ENCODE measurements around the gene DHRS1. TPM values are rescaled to one million over a fixed set of nuclear protein-coding genes. Genes with fewer than 3 reads are reported as not detected.

The DHRS1 gene
- total and polyA plus RNA-seq, 9 of the 15 experiments (the other 6 are each of a cell fraction or from before 2014, with no cell fraction given) = 7.3 to 33.6 (median 13.3) TPM

DNA sequence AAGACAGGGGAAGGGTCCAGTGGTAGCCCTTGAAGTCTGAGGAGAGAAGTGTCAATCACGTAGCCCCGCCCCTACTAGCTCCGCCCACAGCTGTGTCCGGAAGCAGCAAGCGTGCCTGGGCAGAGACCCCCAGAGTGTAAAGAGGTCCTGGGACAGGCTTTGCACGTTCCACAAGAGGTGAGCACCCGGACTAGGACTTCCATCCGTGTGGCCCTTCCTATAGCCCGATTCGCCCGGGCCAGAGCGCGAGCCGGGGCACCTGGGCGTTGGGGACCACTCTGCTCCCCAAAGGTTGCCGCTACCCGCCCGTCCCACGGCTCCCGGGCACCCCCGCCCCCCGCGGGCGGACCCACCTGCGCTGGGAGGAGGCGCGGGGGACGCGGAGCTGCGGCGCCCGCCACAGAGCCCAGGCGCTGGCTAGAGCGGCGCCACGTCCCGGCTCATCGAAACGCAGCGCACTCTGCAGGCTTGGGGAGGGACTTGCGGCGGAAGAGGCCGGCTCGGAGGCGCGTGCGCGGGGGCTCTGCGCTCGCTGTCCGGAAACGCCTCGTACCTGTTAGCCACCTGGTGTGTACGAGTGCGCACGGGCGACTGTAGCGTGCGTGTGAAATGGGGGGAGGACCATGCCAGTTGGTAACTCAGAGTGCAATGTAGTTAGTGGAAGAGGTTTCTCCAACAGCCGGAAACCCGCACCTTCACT is 28.3 kb downstream of the DHRS1 start, which contains the start of gene RABGGTA (continued):
- TF ChIP-seq, protein P1, sequence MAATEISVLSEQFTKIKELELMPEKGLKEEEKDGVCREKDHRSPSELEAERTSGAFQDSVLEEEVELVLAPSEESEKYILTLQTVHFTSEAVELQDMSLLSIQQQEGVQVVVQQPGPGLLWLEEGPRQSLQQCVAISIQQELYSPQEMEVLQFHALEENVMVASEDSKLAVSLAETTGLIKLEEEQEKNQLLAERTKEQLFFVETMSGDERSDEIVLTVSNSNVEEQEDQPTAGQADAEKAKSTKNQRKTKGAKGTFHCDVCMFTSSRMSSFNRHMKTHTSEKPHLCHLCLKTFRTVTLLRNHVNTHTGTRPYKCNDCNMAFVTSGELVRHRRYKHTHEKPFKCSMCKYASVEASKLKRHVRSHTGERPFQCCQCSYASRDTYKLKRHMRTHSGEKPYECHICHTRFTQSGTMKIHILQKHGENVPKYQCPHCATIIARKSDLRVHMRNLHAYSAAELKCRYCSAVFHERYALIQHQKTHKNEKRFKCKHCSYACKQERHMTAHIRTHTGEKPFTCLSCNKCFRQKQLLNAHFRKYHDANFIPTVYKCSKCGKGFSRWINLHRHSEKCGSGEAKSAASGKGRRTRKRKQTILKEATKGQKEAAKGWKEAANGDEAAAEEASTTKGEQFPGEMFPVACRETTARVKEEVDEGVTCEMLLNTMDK (IDR thresholded peaks at IDR 0.05; ENCODE audit: borderline replicate concordance, insufficient read depth, low read depth, low read length, poor library complexity, severe bottlenecking) = peak; percentile 96
- TF ChIP-seq NR4A1 (CRISPR knock-in tag; IDR thresholded peaks at IDR 0.05) (no peak), NR4A1 (tag; IDR thresholded peaks at IDR 0.05) (no peak), ZNF436 (CRISPR knock-in tag; IDR thresholded peaks at IDR 0.05) (no peak), TOE1 (IDR thresholded peaks at IDR 0.05; ENCODE audit: borderline replicate concordance) (no peak; the same call in 1 of the 2 replicates), TOE1 (CRISPR knock-in tag; IDR thresholded peaks at IDR 0.05; ENCODE audit: borderline replicate concordance, low read depth) (no peak), TBL1XR1 (IDR thresholded peaks at IDR 0.05; ENCODE audit: low read length in 2 of 2) (peak in 1 of 2 experiments; percentile 77; a peak in 1 of 4 replicates), ZBTB7A (IDR thresholded peaks at IDR 0.05; ENCODE audit: borderline replicate concordance, control insufficient read depth, low read depth, low read length) (peak; percentile 90), CCAR2 (IDR thresholded peaks at IDR 0.05; ENCODE audit: low read depth, low read length) (no peak), EP300 (IDR thresholded peaks at IDR 0.05; ENCODE audit: low read length) (0 out of 2 replicates have a peak, but pooled peaks have one; percentile 16), ZBTB1 (CRISPR knock-in tag; IDR thresholded peaks at IDR 0.05; ENCODE audit: borderline replicate concordance, low read depth) (no peak), KLF6 (CRISPR knock-in tag; IDR thresholded peaks at IDR 0.05; ENCODE audit: borderline replicate concordance) (no peak), ILF3 (IDR thresholded peaks at IDR 0.05; ENCODE audit: borderline replicate concordance) (no peak; the same call in 1 of the 2 replicates), MYNN (IDR thresholded peaks at IDR 0.05) (no peak), MYNN (CRISPR knock-in tag; IDR thresholded peaks at IDR 0.05) (no peak)
- TF ChIP-seq, protein P2, sequence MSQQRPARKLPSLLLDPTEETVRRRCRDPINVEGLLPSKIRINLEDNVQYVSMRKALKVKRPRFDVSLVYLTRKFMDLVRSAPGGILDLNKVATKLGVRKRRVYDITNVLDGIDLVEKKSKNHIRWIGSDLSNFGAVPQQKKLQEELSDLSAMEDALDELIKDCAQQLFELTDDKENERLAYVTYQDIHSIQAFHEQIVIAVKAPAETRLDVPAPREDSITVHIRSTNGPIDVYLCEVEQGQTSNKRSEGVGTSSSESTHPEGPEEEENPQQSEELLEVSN (IDR thresholded peaks at IDR 0.05; ENCODE audit: borderline replicate concordance in 1 of 2, extremely low read depth in 1 of 2, insufficient read depth in 1 of 2, insufficient read length in 1 of 2, low read depth in 1 of 2, low read length in 1 of 2, poor library complexity in 1 of 2, severe bottlenecking in 1 of 2) = peak; percentile 79 to 91
- TF ChIP-seq, protein P3, sequence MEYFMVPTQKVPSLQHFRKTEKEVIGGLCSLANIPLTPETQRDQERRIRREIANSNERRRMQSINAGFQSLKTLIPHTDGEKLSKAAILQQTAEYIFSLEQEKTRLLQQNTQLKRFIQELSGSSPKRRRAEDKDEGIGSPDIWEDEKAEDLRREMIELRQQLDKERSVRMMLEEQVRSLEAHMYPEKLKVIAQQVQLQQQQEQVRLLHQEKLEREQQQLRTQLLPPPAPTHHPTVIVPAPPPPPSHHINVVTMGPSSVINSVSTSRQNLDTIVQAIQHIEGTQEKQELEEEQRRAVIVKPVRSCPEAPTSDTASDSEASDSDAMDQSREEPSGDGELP (CRISPR knock-in tag; IDR thresholded peaks at IDR 0.05; ENCODE audit: borderline replicate concordance) = peak; percentile 71; the same call in 1 of the 2 replicates
- TF ChIP-seq, protein P4, sequence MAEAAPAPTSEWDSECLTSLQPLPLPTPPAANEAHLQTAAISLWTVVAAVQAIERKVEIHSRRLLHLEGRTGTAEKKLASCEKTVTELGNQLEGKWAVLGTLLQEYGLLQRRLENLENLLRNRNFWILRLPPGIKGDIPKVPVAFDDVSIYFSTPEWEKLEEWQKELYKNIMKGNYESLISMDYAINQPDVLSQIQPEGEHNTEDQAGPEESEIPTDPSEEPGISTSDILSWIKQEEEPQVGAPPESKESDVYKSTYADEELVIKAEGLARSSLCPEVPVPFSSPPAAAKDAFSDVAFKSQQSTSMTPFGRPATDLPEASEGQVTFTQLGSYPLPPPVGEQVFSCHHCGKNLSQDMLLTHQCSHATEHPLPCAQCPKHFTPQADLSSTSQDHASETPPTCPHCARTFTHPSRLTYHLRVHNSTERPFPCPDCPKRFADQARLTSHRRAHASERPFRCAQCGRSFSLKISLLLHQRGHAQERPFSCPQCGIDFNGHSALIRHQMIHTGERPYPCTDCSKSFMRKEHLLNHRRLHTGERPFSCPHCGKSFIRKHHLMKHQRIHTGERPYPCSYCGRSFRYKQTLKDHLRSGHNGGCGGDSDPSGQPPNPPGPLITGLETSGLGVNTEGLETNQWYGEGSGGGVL (CRISPR knock-in tag; IDR thresholded peaks at IDR 0.05) = no peak
- TF ChIP-seq, protein P5, sequence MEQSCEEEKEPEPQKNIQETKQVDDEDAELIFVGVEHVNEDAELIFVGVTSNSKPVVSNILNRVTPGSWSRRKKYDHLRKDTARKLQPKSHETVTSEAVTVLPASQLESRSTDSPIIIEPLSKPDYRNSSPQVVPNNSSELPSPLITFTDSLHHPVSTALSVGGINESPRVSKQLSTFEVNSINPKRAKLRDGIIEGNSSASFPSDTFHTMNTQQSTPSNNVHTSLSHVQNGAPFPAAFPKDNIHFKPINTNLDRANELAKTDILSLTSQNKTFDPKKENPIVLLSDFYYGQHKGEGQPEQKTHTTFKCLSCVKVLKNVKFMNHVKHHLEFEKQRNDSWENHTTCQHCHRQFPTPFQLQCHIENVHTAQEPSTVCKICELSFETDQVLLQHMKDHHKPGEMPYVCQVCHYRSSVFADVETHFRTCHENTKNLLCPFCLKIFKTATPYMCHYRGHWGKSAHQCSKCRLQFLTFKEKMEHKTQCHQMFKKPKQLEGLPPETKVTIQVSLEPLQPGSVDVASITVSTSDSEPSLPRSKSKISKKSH (CRISPR knock-in tag; IDR thresholded peaks at IDR 0.05) = no peak

Data from K562 (cell line).